GM19351 (cell line): ENCODE measurements around the gene TFEB.

Source experiments
- ATAC-seq: cut with Tn5 transposase; IDR thresholded peaks from one replicate; pipeline ENCODE4 v1.9.1; 2021; ENCODE audit warnings: mild to moderate bottlenecking, moderate library complexity; ENCODE audit not compliant: unreplicated experiment

TFEB gene

DNA sequence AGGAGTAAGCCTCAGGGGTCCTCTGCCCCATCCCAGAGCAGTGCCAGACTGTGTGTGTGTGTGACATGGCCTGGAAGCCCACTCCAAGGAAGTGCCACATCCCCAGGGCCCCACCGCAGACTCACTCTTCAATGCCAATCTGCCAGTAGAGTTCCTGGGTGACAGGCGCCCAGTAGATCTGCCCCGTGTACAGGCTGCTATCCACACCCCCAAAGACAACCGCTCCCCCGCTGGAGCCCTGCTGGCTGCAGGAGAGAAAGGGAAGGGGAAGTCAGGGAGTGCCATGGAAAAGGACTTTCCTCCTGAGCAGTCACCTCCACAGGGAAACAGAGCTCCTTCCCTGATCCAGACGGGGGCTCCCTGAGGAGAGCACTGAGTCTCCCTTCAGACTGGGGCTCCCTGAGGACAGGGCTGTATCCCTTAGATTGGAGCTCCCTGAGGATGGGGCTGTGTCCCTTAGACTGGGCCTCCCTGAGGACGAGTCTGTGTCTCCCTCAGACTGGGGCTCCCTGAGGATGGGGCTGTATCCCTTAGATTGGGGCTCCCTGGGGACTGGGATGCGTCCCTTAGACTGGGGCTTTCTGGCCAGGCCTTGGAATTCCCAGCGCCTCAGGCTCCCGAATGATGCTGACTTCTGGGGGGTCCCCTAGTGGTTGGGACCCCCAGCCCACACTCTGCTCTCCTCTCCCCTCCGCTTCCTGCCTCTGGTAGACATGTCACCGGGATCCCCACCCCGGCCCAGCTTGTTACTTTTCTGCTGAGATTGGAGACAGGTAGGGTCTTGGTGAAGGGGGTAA lies 5.2 kb upstream of the TFEB start:
- ATAC-seq = no peak

DNA sequence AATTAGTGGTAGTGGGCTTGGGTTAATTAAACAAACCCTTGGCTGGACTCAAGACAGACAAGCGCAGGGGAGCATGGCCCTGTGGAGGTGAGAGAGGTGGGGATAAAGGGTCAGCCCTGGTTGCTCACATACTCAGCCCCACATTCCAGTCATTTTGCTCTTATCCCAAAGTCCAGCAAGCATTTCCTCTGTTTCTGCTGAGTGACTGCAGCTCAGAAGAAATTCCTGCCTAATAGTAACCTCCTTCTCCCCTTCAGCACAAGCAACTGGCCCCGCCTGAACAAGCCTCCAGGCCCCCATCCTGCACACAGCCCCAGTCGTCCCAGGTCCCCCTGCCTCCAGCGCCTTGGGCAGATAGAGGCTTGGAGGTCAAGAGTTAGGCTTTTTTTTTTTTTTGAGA lies 3.6 kb upstream of the TFEB start:
- no peak for ATAC-seq

- ATAC-seq = no peak
These were observed 2.3 kb upstream of the TFEB start for GRCh38 chr6:41737591-41738130.

DNA sequence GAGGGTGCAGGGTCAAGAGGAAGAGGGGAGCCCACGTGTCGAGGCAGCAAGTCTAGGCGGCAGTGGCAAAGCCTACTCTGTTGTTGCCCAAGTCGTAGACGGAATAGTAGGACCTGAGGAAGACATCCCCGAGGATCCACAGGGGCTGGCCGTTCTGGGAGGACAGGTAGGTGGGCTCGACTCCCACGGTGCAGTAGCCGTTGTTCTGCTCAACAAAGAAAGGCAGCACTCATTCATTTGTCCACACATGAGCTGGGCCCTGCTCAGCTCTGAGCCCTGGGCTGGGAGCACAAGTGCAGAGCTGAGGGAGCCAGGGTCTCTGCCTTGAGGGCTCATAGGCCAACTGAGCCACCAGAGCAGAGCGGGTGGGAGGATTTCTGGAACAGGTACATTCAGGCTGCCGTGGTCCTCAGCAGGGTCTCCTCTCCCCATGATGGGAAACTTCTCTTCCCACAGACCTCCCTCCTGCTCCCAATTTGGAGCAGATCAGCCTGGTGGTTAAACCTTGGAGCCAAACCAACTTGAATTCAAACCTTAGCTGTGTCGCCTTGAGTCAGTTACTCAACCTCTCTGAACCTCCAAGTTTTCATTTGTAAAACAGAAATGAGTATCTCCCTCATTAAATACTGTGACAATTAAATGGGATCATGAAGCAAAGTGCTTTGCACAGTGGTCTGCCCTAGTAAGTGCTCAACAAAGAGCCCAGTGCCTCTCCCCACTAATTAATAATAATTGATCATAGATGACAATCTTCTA lies 1.6 kb upstream of the TFEB start:
- no peak for ATAC-seq

DNA sequence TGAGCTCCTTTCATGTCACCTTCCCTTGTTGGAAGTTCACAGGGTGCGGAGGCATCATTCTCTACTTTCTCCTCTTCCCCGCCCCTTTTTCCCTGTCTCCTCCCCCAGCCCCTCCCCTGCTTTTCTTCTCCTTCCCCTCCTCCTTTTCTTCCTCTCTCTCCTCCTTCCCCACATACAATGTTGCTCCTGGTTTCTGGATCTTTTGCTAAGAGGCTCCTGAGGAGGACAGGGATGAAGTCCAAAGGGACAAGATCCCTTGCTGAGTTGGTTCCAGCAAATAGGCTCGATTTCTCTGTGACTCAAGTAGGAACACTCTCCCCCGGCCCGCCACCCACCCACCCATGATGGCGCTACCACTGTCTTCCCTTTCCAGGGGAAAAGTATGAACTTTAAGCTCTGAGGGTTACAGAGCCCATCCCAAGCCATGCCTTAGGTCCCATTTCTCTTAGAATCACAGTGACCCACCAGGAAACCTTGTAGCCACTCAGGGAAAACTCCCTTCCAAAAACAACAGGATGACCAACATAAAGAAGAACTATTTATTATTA lies 852 bp upstream of the TFEB start:
- no peak for ATAC-seq

DNA sequence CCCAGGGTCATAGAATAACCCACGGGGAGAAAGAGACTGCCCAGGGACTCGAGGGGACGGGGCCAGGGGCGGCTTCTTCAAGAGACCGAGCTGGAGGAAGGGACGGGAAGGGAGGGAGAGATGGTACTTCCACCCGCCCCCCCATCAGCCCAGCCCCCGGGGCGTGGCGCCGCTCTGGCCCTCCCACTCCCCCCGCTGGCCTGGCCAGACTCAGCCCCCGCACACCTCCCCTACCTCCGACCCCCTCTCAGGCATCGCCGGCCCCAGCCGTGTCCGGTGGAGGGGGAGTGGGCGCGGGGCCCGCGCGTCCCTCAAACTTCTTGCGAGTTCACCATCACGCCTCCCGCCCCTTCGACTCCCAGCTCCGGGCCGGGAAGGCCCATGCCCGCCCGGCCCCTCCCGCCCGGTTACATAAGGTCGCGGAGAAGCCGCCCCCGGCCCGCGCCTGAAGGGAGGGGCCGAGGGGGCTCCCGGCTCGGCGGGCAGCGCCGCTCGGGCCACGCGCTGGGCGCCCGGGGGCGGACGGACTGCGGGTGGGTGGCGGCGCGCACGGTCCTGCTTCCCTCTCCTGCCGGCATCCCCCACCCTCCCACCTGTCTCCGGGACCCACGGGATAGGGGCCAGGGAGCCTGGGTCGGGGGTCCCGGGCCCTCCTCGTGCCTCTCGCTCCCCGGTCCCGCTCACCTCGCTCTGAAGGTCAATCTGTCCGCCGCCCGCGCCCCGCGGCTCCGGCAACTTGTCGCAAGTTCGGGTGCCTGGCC lies 562 bp downstream of the TFEB start:
- peak; percentile 13 for ATAC-seq

- ATAC-seq = peak; percentile 42
These were observed 1.4 kb downstream of the TFEB start for GRCh38 chr6:41733707-41734665.

DNA sequence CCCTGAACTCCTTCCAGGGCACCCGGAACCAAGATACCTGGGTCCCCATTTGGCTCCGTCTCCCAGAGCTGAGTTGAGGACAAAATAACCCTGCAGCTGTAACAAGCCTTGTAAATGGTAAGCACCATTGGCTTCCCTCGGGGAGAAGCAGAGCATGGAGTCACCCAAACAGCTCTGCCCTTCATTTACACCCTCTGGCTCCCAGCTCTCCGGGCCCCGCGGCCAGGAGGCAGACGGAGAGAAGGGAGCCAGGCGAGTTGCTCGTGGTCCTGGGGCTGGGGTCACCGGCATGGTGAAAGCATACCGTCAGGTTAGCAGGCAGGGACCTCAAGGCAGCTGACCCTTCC lies 2.1 kb downstream of the TFEB start:
- ATAC-seq = no peak

- peak; percentile 37 for ATAC-seq
These were observed 2.6 kb downstream of the TFEB start for GRCh38 chr6:41732591-41733359.

DNA sequence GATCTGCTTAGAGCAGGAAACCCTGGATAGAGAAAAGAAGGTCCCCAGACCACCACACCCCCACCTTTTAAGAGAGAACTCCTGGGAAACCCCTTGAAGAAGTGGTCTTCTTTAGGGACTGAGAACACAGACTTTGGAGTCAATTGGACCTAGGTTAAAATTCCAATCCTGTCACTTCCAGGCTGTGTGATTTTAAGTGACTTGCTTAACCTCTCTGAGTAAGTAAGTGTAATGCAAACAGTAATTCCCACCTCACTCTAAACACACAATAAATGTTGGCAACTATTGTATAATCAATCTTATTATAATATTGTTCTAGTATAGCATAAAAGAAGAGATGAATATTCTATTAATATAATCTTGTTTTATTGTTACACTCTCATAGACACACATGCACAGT lies 3.3 kb downstream of the TFEB start:
- no peak for ATAC-seq

DNA sequence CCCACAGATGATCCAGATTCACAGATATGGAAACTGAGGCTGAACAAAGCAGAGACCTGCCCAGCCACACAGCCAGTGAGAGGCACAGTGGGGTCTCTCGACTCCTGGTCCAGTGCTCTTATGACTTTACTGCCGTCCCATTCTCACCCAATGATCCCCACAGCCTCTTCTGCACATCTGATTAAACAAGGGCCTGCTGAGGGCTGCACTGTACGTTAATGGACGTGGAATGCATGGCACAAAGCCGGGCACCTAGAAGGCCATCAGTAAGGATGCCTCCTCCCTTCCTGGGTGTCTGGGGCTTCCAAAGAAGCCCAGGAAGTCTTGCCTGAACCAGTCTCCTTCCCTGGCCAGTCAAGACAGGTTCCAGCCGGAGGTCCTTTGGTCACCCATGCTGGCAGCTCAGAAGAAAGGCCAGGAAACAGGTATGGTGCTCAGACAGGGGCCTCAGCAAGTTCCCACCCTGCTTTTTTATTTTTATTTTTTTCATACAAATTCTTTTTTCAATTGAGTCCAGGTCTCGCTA lies 3.8 kb downstream of the TFEB start:
- no peak for ATAC-seq

- ATAC-seq = no peak
These were observed 4.6 kb downstream of the TFEB start for GRCh38 chr6:41730531-41731436.

DNA sequence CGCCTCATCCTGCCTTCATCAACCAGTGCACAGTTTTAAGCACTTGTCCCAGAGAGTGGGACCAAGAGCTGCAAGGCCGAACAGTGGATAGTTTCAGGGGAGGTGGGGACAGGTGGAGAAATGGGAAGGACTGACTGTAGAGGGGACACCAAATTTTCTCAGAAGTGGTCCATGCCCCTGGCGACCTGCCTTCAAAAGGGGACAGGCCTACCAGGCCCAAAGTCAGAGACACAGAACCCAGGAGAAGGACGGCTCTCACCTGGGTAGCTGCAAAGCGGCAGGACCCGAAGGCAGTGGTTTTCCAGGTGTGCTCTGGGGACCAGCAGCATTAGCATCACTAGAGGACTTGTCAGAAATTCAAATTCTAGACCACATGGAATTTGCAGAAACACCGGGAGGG lies 5.8 kb downstream of the TFEB start:
- ATAC-seq = no peak

DNA sequence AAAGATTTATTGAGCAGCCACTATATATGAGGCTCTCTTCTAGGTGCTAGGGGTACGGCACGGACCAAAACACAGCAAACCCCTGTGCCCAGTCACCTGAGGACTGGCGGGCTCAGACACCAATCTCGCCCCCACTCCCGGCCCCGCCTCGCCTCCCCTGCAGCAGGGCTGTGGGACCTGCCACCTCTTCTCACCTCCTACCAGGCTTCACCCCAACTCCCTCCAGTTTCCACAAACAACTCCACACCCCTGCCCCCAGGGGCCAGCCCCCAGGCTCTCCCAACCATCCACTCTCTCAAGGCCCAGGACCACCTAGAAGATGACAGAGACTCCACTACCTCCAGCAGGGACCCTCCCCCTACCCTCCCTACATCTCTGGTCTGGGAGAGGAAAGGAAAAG lies 6.5 kb downstream of the TFEB start:
- ATAC-seq = no peak

GRCh38 chr6:41728073-41728936 lies 7.1 kb downstream of the TFEB start:
- no peak for ATAC-seq

DNA sequence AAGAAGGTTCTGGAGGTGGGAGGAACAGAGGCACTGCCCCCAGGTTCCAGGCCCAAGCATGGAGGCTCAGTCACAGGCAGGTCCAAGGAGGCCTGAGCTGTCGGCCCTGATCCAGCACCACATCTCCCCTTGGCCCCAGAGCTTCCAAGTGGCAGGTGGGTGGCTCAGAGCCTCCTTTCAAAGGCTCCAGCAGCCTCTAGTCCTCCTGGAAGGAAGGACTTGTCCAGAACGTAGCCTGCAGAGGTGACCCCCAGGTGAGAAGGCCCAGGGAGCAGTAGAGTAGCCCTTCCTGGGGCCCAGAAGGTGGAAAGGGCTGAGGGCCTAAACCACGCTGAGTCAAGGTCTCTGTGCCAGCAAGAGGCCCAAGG lies 7.7 kb downstream of the TFEB start:
- no peak for ATAC-seq

DNA sequence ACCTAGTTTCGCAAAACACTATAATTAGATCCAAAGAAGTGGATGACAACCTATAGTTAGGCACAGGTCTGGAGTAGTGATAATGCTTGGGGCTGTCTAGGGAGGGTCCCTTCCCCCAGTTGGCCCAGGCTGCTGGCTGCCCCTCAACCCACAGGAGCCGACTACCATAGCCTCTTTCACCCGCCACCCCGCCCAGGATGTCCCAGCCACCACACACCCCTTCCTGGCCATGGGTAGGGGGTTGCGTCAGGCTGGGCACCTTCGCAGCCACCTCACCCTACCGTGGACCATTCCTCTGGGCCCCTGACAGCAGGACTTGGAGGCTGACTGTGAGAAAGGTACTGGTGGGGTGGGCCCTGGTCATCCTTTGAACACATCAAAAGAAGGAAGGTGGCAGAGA lies 8.5 kb downstream of the TFEB start:
- ATAC-seq = no peak
